K562 (cell line): ENCODE measurements around the gene CELA3A. TPM values are rescaled to one million over a fixed set of nuclear protein-coding genes. Genes with fewer than 3 reads are reported as not detected.

ENCODE experiments used
- ARNT ChIP-seq, 2 experiments: fragments of 450-650 bp; IDR thresholded peaks; 2 replicates each; pipeline ENCODE4 v1.6.1; 2016; ENCODE audit warnings: mild to moderate bottlenecking in 1 of 2
- CBX8 ChIP-seq: fragments of 200-600 bp; sonication (generic); IDR thresholded peaks from 2 replicates; pipeline ENCODE4 v1.6.1; 2012; ENCODE audit warnings: borderline replicate concordance, mixed run types, low read depth, mild to moderate bottlenecking, moderate library complexity, mixed read lengths, low read length, control low read depth, inconsistent platforms; ENCODE audit not compliant: poor library complexity, severe bottlenecking; ENCODE audit errors: extremely low read depth
- CEBPB ChIP-seq: fragments of 450-650 bp; IDR thresholded peaks from 2 replicates; pipeline ENCODE4 v1.6.1; 2016; ENCODE audit warnings: missing genetic modification characterization, missing compliant biosample characterization
- CREM ChIP-seq: IDR thresholded peaks from 2 replicates; pipeline ENCODE4 v1.6.1; 2014; ENCODE audit warnings: antibody characterized with exemption, low read depth
- EP300 ChIP-seq: IDR thresholded peaks from 2 replicates; pipeline ENCODE4 v1.6.1; 2012; ENCODE audit warnings: low read length, improper control_type of control experiment
- GTF3C2 ChIP-seq: IDR thresholded peaks from 3 replicates; pipeline ENCODE4 v1.6.1; 2011; ENCODE audit warnings: borderline replicate concordance, mild to moderate bottlenecking, moderate library complexity; ENCODE audit not compliant: insufficient read length; ENCODE audit errors: extremely low read depth
- ID3 ChIP-seq, 2 experiments: fragments of 250-450 bp in 1 of 2; fragments of 450-650 bp in 1 of 2; sonication (Bioruptor Pico) in 1 of 2; IDR thresholded peaks; 2 replicates each; pipeline versions ENCODE4 v1.6.1 to v1.8.0; 2016 to 2021; ENCODE audit warnings: mild to moderate bottlenecking in 2 of 2, moderate library complexity in 2 of 2, missing compliant biosample characterization in 1 of 2, missing genetic modification characterization in 1 of 2
- KAT2B ChIP-seq: IDR thresholded peaks from one replicate; pipeline ENCODE4 v1.6.1; 2012; ENCODE audit warnings: low read depth, mild to moderate bottlenecking, control low read depth, inconsistent platforms, low read length, moderate library complexity
- NCOA6 ChIP-seq: fragments of 450-650 bp; IDR thresholded peaks from 2 replicates; pipeline ENCODE4 v1.6.1; 2017; ENCODE audit warnings: mild to moderate bottlenecking
- NR4A1 ChIP-seq, 2 experiments: fragments of 250-450 bp in 1 of 2; fragments of 450-650 bp in 1 of 2; sonication (Bioruptor Pico) in 1 of 2; IDR thresholded peaks; 2 replicates each; pipeline versions ENCODE4 v1.4.0 to v1.6.1; 2016 to 2020; ENCODE audit warnings: mild to moderate bottlenecking in 2 of 2, missing compliant biosample characterization in 1 of 2, missing genetic modification characterization in 1 of 2, moderate library complexity in 1 of 2
- NRF1 ChIP-seq, 2 experiments: fragments of 450-650 bp; IDR thresholded peaks in 1 of 2; conservative IDR thresholded peaks in 1 of 2; 2 replicates each; pipeline ENCODE4 v1.6.1; 2014; ENCODE audit warnings: mild to moderate bottlenecking in 2 of 2
- POLR2AphosphoS5 ChIP-seq: IDR thresholded peaks from 2 replicates; pipeline ENCODE4 v1.6.1; 2011; ENCODE audit warnings: mild to moderate bottlenecking, low read depth, low read length, moderate library complexity; ENCODE audit not compliant: control insufficient read depth, insufficient read depth
- SMAD2 ChIP-seq: fragments of 150-350 bp; IDR thresholded peaks from 2 replicates; pipeline ENCODE4 v1.6.1; 2014; ENCODE audit warnings: low read depth, mild to moderate bottlenecking, low read length
- SMARCE1 ChIP-seq: fragments of 450-650 bp; IDR thresholded peaks from 2 replicates; pipeline ENCODE4 v1.7.1; 2016; ENCODE audit warnings: mild to moderate bottlenecking
- TFAP4 ChIP-seq: sonication (generic); formaldehyde crosslinking; IDR thresholded peaks from 2 replicates; pipeline ENCODE4 v1.8.0; 2022; ENCODE audit warnings: missing genetic modification reagents, mild to moderate bottlenecking, moderate library complexity, borderline replicate concordance
- ZBTB1 ChIP-seq: sonication (generic); formaldehyde crosslinking; IDR thresholded peaks from 2 replicates; pipeline ENCODE4 v1.8.1; 2023; ENCODE audit warnings: missing genetic modification reagents, low read depth, mild to moderate bottlenecking, borderline replicate concordance
- ZNF280B ChIP-seq: fragments of 250-450 bp; sonication (Bioruptor Pico); IDR thresholded peaks from 2 replicates; pipeline ENCODE4 v1.5.1; 2021; ENCODE audit warnings: mild to moderate bottlenecking
- polyA plus RNA-seq, 8 experiments: library from polyadenylated mRNA; depleted of rRNA in 4 of 8; stranded (reverse) in 5 of 8; unstranded in 3 of 8; fragments of >200 nt; fragmentation: Nextera tagmentation in 2 of 8; fragmentation: Illumina TruSeq in 1 of 8; extraction: Ambion mirVana in 2 of 8; extraction: Trizol in 1 of 8; gene quantifications; 2 replicates each; pipeline versions ENCODE4 v1.2.1 to v1.2.3, GENCODE V29; 2011 to 2014; ENCODE audit warnings: inconsistent platforms in 1 of 8, missing spikeins in 1 of 8
- total RNA-seq, 7 experiments: library from RNA; depleted of rRNA in 6 of 7; stranded (reverse); fragments of >200 nt in 6 of 7; fragmentation: Illumina TruSeq in 2 of 7; extraction: Trizol in 2 of 7; gene quantifications; 2 replicates each; pipeline versions ENCODE4 v1.2.1 to v1.2.3, GENCODE V29; 2011 to 2021; ENCODE audit warnings: low replicate concordance in 1 of 7

The CELA3A gene
- total and polyA plus RNA-seq, 9 of the 15 experiments (the other 6 are each of a cell fraction or from before 2014, with no cell fraction given), result 5.4 TPM; not detected in 8

- TF ChIP-seq GTF3C2 (peak; percentile 44), NCOA6 (no peak), ZNF280B (CRISPR knock-in tag) (no peak), TFAP4 (CRISPR knock-in tag) (peak; percentile 90), CBX8 (no peak), ID3 (CRISPR knock-in tag; IDR thresholded peaks at IDR 0.05) (no peak), ID3 (tag; IDR thresholded peaks at IDR 0.05) (no peak), EP300 (0 out of 2 replicates have a peak, but pooled peaks have one; percentile 5), KAT2B (no peak), SMAD2 (no peak), POLR2AphosphoS5 (no peak), SMARCE1 (0 out of 2 replicates have a peak, but pooled peaks have one; percentile 6), ZBTB1 (CRISPR knock-in tag) (0 out of 2 replicates have a peak, but pooled peaks have one; percentile 40), NR4A1 (CRISPR knock-in tag; IDR thresholded peaks at IDR 0.05) (no peak), NR4A1 (tag; IDR thresholded peaks at IDR 0.05) (0 out of 2 replicates have a peak, but pooled peaks have one; percentile 20), CREM (peak; percentile 42; the same call in 1 of the 2 replicates), NRF1 (conservative IDR thresholded peaks at IDR 0.05 in 1 of 2, IDR thresholded peaks at IDR 0.05 in 1 of 2) (no peak), ARNT (IDR thresholded peaks at IDR 0.05) (no peak), CEBPB (tag) (peak; percentile 94)
Observed at GRCh38 chr1:22024485-22025367, 23.3 kb downstream of the CELA3A start (continued).
